GM12892 (cell line): ENCODE results near the gene TTC33.

Experiments used
- POLR2A ChIP-seq: IDR thresholded peaks from 2 replicates; pipeline ENCODE4 v1.6.1; 2011; ENCODE audit warnings: low read depth, low read length, control low read depth
- POLR2AphosphoS5 ChIP-seq: IDR thresholded peaks from 2 replicates; pipeline ENCODE4 v1.6.1; 2011; ENCODE audit warnings: low read depth, low read length, control low read depth
- TAF1 ChIP-seq: IDR thresholded peaks from 2 replicates; pipeline ENCODE4 v1.6.1; 2011; ENCODE audit warnings: low read depth, mild to moderate bottlenecking, control low read depth, low read length, borderline replicate concordance

DNA sequence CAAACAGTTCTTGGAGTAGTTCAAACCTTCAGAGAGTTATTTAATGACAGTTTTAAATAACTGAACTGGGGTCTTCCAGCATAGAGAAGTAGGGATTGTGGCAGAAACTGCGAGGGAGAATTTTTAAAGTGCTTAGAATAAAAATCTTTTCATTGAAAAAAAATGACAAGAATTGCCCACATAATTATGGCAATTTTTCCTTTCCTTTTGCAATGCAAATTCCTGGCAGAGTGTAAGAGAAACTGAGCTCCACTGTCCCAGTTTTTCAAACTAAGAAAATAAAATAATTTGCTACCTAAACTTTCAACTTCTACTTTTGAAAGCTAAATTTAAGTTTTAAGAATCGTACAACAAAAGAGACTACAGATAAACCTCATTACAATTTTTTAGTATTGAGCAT, 78.3 kb downstream of the TTC33 start:
- TF ChIP-seq POLR2AphosphoS5 (no peak), POLR2A (no peak), TAF1 (no peak)
